GM21423 (cell line): ENCODE data around the gene OR6V1.
A peak's percentile ranks its signal among the peaks of the same experiment; 100 is the strongest.
"Not testable (repeated sequence)": the region's sequence is repeated elsewhere in the genome, so short reads cannot be mapped to it uniquely, and the experiment has no call there.

Source experiments
- ATAC-seq: cut with Tn5 transposase; IDR thresholded peaks from one replicate; pipeline ENCODE4 v1.9.1; 2021; ENCODE audit warnings: mild to moderate bottlenecking, moderate library complexity; ENCODE audit not compliant: unreplicated experiment

Gene OR6V1

GRCh38 chr7:143042159-143042789, 9.9 kb upstream of the OR6V1 start:
- ATAC-seq: no peak

- no peak for ATAC-seq
These were observed 9.3 kb upstream of the OR6V1 start for GRCh38 chr7:143042790-143043271.

GRCh38 chr7:143043391-143043790, 8.8 kb upstream of the OR6V1 start:
- no peak for ATAC-seq

- ATAC-seq: no peak
These were observed 5.7 kb upstream of the OR6V1 start for GRCh38 chr7:143046426-143046851.

- no peak for ATAC-seq
These were observed 4.8 kb upstream of the OR6V1 start for GRCh38 chr7:143047326-143047725.

- no peak for ATAC-seq
These were observed 3.3 kb upstream of the OR6V1 start for GRCh38 chr7:143048827-143049226.

GRCh38 chr7:143049362-143049761, 2.8 kb upstream of the OR6V1 start:
- no peak for ATAC-seq

- no peak for ATAC-seq
These were observed 1.2 kb upstream of the OR6V1 start for GRCh38 chr7:143050931-143051330.

GRCh38 chr7:143054621-143055020, 2.5 kb downstream of the OR6V1 start:
- ATAC-seq: no peak

GRCh38 chr7:143055754-143056153, 3.6 kb downstream of the OR6V1 start:
- ATAC-seq: no peak

GRCh38 chr7:143063741-143064140, 11.6 kb downstream of the OR6V1 start:
- no peak for ATAC-seq

- no peak for ATAC-seq
These were observed 16.3 kb downstream of the OR6V1 start for GRCh38 chr7:143068446-143068845.

- no peak for ATAC-seq
These were observed 17.9 kb downstream of the OR6V1 start for GRCh38 chr7:143069912-143070500.

- ATAC-seq: no peak
These were observed 21.4 kb downstream of the OR6V1 start for GRCh38 chr7:143073556-143073955.

GRCh38 chr7:143074141-143074540, 22.0 kb downstream of the OR6V1 start:
- ATAC-seq: no peak

GRCh38 chr7:143085109-143085508, 33.0 kb downstream of the OR6V1 start:
- peak; percentile 81 for ATAC-seq

- not testable (repeated sequence) for ATAC-seq
These were observed 33.5 kb downstream of the OR6V1 start for GRCh38 chr7:143085610-143086009.

- not testable (repeated sequence) for ATAC-seq
These were observed 36.5 kb downstream of the OR6V1 start for GRCh38 chr7:143088549-143089231.

GRCh38 chr7:143096146-143096545, 44.0 kb downstream of the OR6V1 start:
- no peak for ATAC-seq

GRCh38 chr7:143099579-143099978, 47.4 kb downstream of the OR6V1 start:
- ATAC-seq: not testable (repeated sequence)
